COR-L47 (cell line): Measurements from ENCODE around the gene LRP1.
"Not testable (repeated sequence)": the region's sequence is repeated elsewhere in the genome, so short reads cannot be mapped to it uniquely, and the experiment has no call there.

Experiments
- DNase-seq: peaks from one replicate; lab custom pipeline; 2025; lab: John Stamatoyannopoulos, UW

Gene LRP1

DNA sequence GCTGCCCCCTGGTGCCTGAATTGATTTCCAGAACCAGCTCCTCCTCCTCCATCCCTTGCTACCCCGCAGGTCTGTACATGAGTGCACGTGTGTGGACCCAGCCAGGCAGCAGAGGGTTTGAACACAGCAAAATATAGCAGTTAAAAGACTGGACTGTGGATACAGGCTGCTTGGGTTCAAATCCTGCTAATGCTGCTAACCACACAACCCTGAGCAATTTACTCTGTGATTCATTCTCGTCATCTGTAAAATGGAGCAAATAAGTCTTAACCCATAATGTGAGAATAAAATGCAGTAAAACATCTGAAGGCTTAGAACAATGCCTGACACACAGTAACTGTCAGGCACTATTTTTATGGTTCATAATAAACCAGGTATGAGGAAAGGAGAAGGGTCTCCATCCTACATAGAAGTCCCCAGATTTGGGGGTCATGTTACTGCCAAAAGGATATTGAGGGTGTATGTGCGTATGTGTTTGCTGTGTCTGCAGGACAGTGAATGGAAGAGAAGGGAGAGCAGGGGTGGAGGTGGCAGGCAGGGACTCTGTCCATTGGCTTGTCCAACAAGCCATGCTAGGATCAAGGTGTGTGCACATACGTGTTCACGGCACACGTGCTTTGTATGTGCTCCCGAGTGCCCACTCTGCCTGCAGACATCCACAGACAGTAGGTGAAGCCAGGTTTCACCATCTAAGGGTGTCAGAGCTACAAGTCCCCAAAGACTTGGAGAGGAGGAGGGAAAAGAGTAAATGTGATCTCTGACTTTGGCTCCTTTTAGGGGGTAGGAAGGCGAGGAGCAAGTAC lies 15.6 kb upstream of the LRP1 start:
- DNase-seq: no peak

DNA sequence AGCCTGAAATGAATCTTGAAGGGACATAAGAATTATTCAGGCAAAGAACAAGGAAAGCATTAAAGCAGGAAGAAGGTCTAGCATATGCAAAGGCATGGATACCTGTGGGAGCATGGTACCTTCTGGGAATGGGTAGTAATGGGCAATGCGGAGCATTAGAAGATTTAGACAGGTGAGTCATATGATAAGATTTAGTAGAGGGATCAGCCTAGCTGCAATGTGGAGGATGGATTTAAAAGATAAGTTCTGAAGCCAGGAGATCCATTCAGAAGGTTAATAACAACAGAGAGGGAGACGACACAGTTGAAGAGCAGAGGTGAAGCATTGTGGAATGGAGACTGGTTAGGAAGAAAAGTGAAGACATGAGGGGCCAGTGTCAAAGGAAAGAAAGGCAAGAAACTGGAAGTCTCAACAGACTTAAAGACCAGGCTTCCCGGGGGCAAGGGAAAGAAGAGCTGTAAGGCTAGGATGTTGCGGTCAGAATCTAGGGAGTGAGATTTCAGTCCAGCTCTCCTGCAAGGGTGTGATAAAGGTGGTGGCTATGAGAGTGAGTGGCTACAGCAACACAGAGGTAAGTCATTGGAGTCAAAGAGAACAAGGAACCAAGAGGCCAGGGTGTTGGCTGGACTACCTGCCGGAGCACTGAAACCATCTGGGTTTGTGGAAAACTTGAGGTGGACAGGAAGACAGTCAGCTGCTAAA lies 11.6 kb upstream of the LRP1 start:
- DNase-seq: no peak

- DNase-seq: no peak
Observed at GRCh38 chr12:57118711-57119271, 9.5 kb upstream of the LRP1 start.

DNA sequence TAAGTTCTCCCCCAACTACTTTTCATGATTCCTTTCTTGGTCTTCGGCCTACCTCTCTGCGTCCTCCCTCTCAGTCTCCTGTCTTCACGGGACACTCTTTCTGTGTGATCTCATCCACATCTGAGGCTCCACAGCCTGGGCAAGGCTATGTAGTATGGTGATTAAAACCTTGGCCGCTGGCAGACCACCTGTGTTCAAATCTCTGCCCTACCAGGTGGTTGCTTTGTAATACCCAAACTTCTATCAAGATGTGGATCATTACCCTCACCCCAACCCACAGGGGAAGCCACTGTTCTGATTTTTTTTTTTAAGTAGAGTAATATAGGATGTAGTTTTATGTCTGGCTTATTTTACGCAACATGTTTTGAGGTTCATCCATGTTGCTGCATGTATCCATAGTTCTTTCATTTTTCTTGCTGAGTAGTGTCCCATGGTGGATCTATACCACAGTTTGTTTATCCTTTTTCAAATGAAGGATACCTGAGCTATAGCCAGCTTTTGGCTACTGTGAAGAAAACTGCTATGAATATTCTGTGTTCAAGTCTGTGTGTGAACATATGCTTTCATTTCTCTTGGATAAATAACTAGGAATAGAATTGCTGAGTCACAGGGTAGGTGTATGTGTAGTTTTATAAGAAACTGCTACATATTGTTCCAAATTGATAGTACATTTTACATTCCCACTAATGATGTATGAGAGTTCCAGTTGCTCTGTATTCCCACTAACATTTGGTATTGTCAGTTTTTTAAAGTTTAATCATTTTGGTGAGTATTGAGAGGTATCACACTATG lies 8.8 kb upstream of the LRP1 start:
- no peak for DNase-seq

GRCh38 chr12:57120718-57121117 lies 7.6 kb upstream of the LRP1 start:
- not testable (repeated sequence) for DNase-seq

DNA sequence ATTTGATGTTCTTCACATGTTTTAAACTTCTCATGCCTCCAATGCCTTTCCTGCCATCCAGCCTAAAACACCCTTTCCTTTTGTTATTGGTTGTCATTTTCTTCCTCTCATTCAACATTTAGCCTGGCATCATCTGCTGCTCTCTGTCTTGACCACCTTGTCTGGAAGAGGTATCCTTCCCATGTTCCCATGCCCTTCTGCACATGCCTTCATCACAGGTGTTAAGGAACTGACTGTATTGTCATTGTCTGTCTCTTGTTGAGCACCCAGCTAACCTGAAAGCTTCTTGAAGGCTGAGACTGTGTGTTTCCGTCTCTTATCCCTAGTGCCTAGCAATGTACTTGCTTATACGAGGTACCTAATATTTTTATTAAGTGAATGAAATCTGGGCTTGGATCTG lies 4.5 kb upstream of the LRP1 start:
- no peak for DNase-seq

DNA sequence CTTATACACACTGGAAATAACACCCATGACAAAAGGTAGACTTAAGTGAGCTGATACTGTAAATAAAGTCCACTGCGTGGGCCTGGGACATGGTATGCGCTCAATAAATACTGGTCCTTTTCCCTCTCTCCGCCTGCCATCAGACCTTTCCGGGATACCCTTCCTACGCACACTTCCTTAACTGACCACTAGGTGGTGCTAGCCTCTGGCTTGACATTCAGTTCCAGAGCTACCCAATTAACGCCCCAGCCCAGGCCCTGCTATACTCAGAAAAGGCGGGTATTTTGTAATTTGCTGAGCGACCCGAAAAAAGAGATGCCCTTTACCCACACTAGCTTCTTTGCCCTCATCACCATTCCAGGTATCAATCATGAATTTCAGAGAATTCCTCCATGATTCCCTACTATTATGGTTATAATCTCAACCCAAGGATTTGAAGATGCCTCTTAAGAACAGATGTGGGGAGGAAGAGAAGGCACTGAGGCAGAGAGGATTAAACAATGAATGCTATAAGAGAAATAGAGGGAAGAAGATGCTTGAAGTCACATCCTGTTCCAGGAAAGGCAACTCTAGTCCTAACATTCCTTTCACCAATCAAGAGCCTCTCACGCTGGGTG lies 3.9 kb upstream of the LRP1 start:
- peak; percentile 57 for DNase-seq

GRCh38 chr12:57126061-57126460 lies 2.2 kb upstream of the LRP1 start:
- no peak for DNase-seq

- no peak for DNase-seq
Observed at GRCh38 chr12:57126561-57126960, 1.7 kb upstream of the LRP1 start.

GRCh38 chr12:57127101-57127725 lies 1.1 kb upstream of the LRP1 start:
- DNase-seq: peak; percentile 37

- DNase-seq: no peak
Observed at GRCh38 chr12:57128519-57129247, 400 bp downstream of the LRP1 start.

GRCh38 chr12:57129321-57129842 lies 1.1 kb downstream of the LRP1 start:
- no peak for DNase-seq

DNA sequence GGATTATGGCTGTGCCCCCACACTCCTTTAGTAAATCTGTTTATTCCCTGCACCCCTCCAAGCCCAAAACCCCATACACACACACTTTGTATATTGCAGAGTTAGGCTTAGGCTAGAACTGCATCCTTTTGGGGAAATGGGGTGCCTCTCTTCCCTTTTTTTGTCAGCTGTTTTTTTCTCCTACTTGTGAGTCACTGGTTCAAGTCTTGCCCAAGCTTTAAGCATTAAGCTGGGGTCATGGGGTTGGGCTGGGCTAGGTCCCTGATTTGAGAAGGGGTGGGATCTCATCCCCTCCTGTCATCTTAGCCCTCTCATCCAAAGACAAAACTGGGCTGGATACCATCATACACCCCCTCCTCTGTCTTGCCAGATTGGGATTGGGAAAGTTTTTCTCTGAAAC lies 1.6 kb downstream of the LRP1 start:
- no peak for DNase-seq

DNA sequence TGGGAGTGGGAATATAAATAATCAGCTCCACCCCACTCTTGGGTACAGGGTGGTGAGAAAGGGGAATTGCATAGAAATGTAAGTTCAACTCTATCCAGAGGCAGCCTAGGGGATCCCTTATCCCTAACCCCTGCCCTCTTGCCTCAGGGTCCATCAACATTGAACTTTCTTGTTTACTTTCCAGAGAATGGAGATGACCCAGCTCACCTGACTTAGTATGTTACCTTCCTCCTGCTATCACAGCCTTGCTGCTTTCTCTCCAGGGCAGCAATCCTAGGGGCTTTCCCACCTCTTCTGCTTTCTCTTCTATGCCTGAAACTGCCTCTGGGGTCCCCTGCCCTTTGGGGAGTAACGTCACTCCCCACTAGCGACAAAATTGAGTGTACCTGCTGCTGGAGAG lies 2.7 kb downstream of the LRP1 start:
- no peak for DNase-seq

DNA sequence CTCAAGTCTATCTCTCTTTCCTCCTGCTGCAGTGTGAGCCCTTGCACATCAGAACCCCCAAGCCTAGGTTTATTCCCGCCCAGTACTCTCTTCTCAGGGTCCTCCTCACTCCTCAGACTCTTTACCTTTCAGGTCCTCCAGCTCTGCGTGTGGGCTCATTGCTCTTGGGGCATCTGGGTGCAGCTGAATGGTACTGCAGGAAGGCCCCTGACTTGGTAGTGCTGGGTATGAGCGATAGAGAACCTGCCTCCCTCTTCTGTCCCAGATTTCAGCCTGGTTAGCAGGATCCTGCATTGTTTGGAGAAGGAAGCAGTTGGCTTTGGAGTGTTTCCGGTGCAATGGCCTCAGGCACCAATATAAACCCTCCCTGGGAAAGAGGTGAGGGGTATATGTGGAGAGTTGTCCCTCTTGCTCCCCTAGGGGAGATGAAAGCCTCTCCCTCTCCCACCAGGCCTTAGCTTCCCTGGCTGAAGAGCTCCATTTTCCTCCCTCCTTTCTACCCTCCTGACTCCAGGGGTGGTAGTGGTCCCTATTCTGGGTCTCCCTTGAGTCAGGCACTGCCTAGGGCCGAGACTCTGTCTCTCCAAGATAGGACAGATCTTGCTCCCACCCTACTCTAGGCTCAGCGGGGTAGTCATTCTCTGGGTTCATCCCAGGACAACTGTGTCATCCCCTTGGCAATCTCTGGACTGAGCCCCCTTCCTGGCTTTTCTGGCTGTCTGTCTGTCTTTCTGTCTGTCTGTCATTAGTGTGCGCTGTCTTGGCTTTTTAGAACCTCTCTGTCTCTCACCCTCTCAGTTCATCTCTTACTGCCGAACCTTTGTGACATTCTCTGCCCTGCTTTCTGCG lies 3.8 kb downstream of the LRP1 start:
- DNase-seq: no peak

- no peak for DNase-seq
Observed at GRCh38 chr12:57133013-57133569, 4.8 kb downstream of the LRP1 start.

GRCh38 chr12:57133916-57134315 lies 5.6 kb downstream of the LRP1 start:
- no peak for DNase-seq

DNA sequence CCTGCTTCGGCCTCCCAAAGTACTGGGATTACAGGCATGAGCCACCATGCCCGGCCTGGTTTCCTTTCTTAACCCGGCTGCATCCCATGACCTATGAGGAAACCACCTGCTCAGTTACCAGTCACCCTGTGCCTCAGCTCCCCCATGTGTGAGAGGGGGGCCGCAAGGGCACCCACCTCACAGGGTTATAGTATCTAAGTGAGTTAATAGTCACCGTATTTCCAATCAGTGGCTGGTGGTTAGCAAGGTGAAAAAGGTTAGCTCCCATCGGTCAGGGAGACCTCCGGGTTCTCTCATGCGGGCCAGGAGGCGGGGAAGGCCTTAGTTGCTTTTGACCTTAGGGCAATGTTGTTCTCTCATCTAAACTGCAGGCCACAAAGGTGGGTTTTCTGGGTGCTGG lies 6.7 kb downstream of the LRP1 start:
- DNase-seq: no peak
